ENCODE data around the gene SRRM4.

GRCh38 chr12:119113496-119113986 is 132.2 kb downstream of the SRRM4 start:
- TF ChIP-seq ESRRG (CRISPR knock-in tag; IDR thresholded peaks at IDR 0.05) (no peak), ZNF8 (CRISPR knock-in tag; IDR thresholded peaks at IDR 0.05) (no peak), TOX (CRISPR knock-in tag; IDR thresholded peaks at IDR 0.05; ENCODE audit: borderline replicate concordance) (no peak), ZFP30 (CRISPR knock-in tag; IDR thresholded peaks at IDR 0.05) (no peak), ZNF70 (CRISPR knock-in tag; IDR thresholded peaks at IDR 0.05) (no peak)

All from SK-N-SH treated with all-trans-retinoic acid at 6 μM for 48 hours (cell line).